Panc1 (cell line): ENCODE results near the gene HOXA9.

Experiments used
- CTCF ChIP-seq: fragments of 450-650 bp; IDR thresholded peaks from 2 replicates; pipeline ENCODE4 v1.5.1; 2017; ENCODE audit warnings: mild to moderate bottlenecking
- SIN3A ChIP-seq: IDR thresholded peaks from 2 replicates; pipeline ENCODE4 v1.6.1; 2012; ENCODE audit warnings: low read depth, mild to moderate bottlenecking, low read length, moderate library complexity, borderline replicate concordance; ENCODE audit not compliant: insufficient read depth

GRCh38 chr7:27164367-27165088 lies 809 bp downstream of the HOXA9 start:
- TF ChIP-seq SIN3A (no peak), CTCF (no peak)
